ENCODE results near the gene NPW.

NPW gene

GRCh38 chr16:1974157-1975070 lies 45.2 kb upstream of the NPW start:
- no peak for ATAC-seq
- TF ChIP-seq ZFP30 (CRISPR knock-in tag; IDR thresholded peaks at IDR 0.05) (no peak), GLIS3 (CRISPR knock-in tag; IDR thresholded peaks at IDR 0.05) (no peak), TSHZ2 (CRISPR knock-in tag; IDR thresholded peaks at IDR 0.05) (no peak), CSRNP3 (CRISPR knock-in tag; IDR thresholded peaks at IDR 0.05) (no peak), PPARA (CRISPR knock-in tag; IDR thresholded peaks at IDR 0.05; ENCODE audit: borderline replicate concordance) (no peak), ESRRG (CRISPR knock-in tag; IDR thresholded peaks at IDR 0.05) (no peak), ZFP3 (CRISPR knock-in tag; IDR thresholded peaks at IDR 0.05) (no peak), OSR1 (CRISPR knock-in tag; IDR thresholded peaks at IDR 0.05) (no peak), TOX (CRISPR knock-in tag; IDR thresholded peaks at IDR 0.05; ENCODE audit: borderline replicate concordance) (no peak)
- TF ChIP-seq, protein P1, sequence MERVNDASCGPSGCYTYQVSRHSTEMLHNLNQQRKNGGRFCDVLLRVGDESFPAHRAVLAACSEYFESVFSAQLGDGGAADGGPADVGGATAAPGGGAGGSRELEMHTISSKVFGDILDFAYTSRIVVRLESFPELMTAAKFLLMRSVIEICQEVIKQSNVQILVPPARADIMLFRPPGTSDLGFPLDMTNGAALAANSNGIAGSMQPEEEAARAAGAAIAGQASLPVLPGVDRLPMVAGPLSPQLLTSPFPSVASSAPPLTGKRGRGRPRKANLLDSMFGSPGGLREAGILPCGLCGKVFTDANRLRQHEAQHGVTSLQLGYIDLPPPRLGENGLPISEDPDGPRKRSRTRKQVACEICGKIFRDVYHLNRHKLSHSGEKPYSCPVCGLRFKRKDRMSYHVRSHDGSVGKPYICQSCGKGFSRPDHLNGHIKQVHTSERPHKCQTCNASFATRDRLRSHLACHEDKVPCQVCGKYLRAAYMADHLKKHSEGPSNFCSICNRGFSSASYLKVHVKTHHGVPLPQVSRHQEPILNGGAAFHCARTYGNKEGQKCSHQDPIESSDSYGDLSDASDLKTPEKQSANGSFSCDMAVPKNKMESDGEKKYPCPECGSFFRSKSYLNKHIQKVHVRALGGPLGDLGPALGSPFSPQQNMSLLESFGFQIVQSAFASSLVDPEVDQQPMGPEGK (CRISPR knock-in tag; IDR thresholded peaks at IDR 0.05; ENCODE audit: borderline replicate concordance) = no peak
- TF ChIP-seq, protein P2, sequence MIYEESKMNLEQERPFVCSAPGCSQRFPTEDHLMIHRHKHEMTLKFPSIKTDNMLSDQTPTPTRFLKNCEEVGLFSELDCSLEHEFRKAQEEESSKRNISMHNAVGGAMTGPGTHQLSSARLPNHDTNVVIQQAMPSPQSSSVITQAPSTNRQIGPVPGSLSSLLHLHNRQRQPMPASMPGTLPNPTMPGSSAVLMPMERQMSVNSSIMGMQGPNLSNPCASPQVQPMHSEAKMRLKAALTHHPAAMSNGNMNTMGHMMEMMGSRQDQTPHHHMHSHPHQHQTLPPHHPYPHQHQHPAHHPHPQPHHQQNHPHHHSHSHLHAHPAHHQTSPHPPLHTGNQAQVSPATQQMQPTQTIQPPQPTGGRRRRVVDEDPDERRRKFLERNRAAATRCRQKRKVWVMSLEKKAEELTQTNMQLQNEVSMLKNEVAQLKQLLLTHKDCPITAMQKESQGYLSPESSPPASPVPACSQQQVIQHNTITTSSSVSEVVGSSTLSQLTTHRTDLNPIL (CRISPR knock-in tag; IDR thresholded peaks at IDR 0.05; ENCODE audit: low read depth) = no peak

GRCh38 chr16:1975432-1976215 lies 44.0 kb upstream of the NPW start:
- TF ChIP-seq ZNF8 (CRISPR knock-in tag; IDR thresholded peaks at IDR 0.05) = no peak
- TF ChIP-seq ZFP30 (CRISPR knock-in tag; IDR thresholded peaks at IDR 0.05) = no peak
- TF ChIP-seq, protein P2 (CRISPR knock-in tag; IDR thresholded peaks at IDR 0.05; ENCODE audit: low read depth) = no peak
- no peak for TF ChIP-seq RARB (CRISPR knock-in tag; IDR thresholded peaks at IDR 0.05)
- TF ChIP-seq GLIS3 (CRISPR knock-in tag; IDR thresholded peaks at IDR 0.05) = no peak
- TF ChIP-seq POU6F1 (CRISPR knock-in tag; IDR thresholded peaks at IDR 0.05; ENCODE audit: borderline replicate concordance, low read depth) = no peak
- TF ChIP-seq TCF4 (CRISPR knock-in tag; IDR thresholded peaks at IDR 0.05; ENCODE audit: borderline replicate concordance) = no peak
- TF ChIP-seq ZC3H10 (CRISPR knock-in tag; IDR thresholded peaks at IDR 0.05) = no peak
- TF ChIP-seq CSDC2 (CRISPR knock-in tag; IDR thresholded peaks at IDR 0.05) = no peak
- TF ChIP-seq ISL1 (CRISPR knock-in tag; IDR thresholded peaks at IDR 0.05) = no peak
- no peak for ATAC-seq
